Measurements from ENCODE around the gene ERC2.

The ERC2 gene

GRCh38 chr3:55746808-55747413 is 721.4 kb downstream of the ERC2 start:
- no peak for ATAC-seq
- TF ChIP-seq ARNTL (CRISPR knock-in tag; IDR thresholded peaks at IDR 0.05; ENCODE audit: borderline replicate concordance, low read depth): no peak
- TF ChIP-seq PATZ1 (CRISPR knock-in tag; IDR thresholded peaks at IDR 0.05; ENCODE audit: borderline replicate concordance): no peak
- TF ChIP-seq OSR1 (CRISPR knock-in tag; IDR thresholded peaks at IDR 0.05): no peak
- no peak for TF ChIP-seq ZFP3 (CRISPR knock-in tag; IDR thresholded peaks at IDR 0.05)
- no peak for TF ChIP-seq TCF4 (CRISPR knock-in tag; IDR thresholded peaks at IDR 0.05; ENCODE audit: borderline replicate concordance)
- TF ChIP-seq ZFP30 (CRISPR knock-in tag; IDR thresholded peaks at IDR 0.05): no peak
- no peak for TF ChIP-seq CSDC2 (CRISPR knock-in tag; IDR thresholded peaks at IDR 0.05)
- no peak for TF ChIP-seq ZC3H10 (CRISPR knock-in tag; IDR thresholded peaks at IDR 0.05)
- no peak for TF ChIP-seq CSRNP3 (CRISPR knock-in tag; IDR thresholded peaks at IDR 0.05)
- no peak for TF ChIP-seq GLIS3 (CRISPR knock-in tag; IDR thresholded peaks at IDR 0.05)
- no peak for TF ChIP-seq ESRRG (CRISPR knock-in tag; IDR thresholded peaks at IDR 0.05)
- TF ChIP-seq SNAI2 (CRISPR knock-in tag; IDR thresholded peaks at IDR 0.05): no peak
- TF ChIP-seq ZNF565 (CRISPR knock-in tag; conservative IDR thresholded peaks at IDR 0.05; ENCODE audit: low read depth): no peak
- no peak for TF ChIP-seq CREB5 (CRISPR knock-in tag; IDR thresholded peaks at IDR 0.05; ENCODE audit: low read depth)
- no peak for TF ChIP-seq PPARA (CRISPR knock-in tag; IDR thresholded peaks at IDR 0.05; ENCODE audit: borderline replicate concordance)
- TF ChIP-seq ISL1 (CRISPR knock-in tag; IDR thresholded peaks at IDR 0.05): no peak
- TF ChIP-seq BACH2 (CRISPR knock-in tag; IDR thresholded peaks at IDR 0.05; ENCODE audit: borderline replicate concordance): no peak
- TF ChIP-seq TOX (CRISPR knock-in tag; IDR thresholded peaks at IDR 0.05; ENCODE audit: borderline replicate concordance): no peak
- no peak for TF ChIP-seq ZNF8 (CRISPR knock-in tag; IDR thresholded peaks at IDR 0.05)

- TF ChIP-seq ZNF565 (CRISPR knock-in tag; conservative IDR thresholded peaks at IDR 0.05; ENCODE audit: low read depth) (no peak), TOX (CRISPR knock-in tag; IDR thresholded peaks at IDR 0.05; ENCODE audit: borderline replicate concordance) (no peak), ZFP30 (CRISPR knock-in tag; IDR thresholded peaks at IDR 0.05) (no peak), PATZ1 (CRISPR knock-in tag; IDR thresholded peaks at IDR 0.05; ENCODE audit: borderline replicate concordance) (no peak), TSHZ2 (CRISPR knock-in tag; IDR thresholded peaks at IDR 0.05) (no peak), CSDC2 (CRISPR knock-in tag; IDR thresholded peaks at IDR 0.05) (no peak), ZC3H10 (CRISPR knock-in tag; IDR thresholded peaks at IDR 0.05) (no peak), ESRRG (CRISPR knock-in tag; IDR thresholded peaks at IDR 0.05) (no peak), TCF4 (CRISPR knock-in tag; IDR thresholded peaks at IDR 0.05; ENCODE audit: borderline replicate concordance) (no peak), BACH2 (CRISPR knock-in tag; IDR thresholded peaks at IDR 0.05; ENCODE audit: borderline replicate concordance) (no peak), ISL1 (CRISPR knock-in tag; IDR thresholded peaks at IDR 0.05) (no peak), OSR1 (CRISPR knock-in tag; IDR thresholded peaks at IDR 0.05) (no peak), CSRNP3 (CRISPR knock-in tag; IDR thresholded peaks at IDR 0.05) (no peak), RARB (CRISPR knock-in tag; IDR thresholded peaks at IDR 0.05) (no peak), ZFP3 (CRISPR knock-in tag; IDR thresholded peaks at IDR 0.05) (no peak), POU6F1 (CRISPR knock-in tag; IDR thresholded peaks at IDR 0.05; ENCODE audit: borderline replicate concordance, low read depth) (no peak), GLIS3 (CRISPR knock-in tag; IDR thresholded peaks at IDR 0.05) (no peak), ZNF70 (CRISPR knock-in tag; IDR thresholded peaks at IDR 0.05) (no peak), ARNTL (CRISPR knock-in tag; IDR thresholded peaks at IDR 0.05; ENCODE audit: borderline replicate concordance, low read depth) (no peak)
- no peak for ATAC-seq
Observed at GRCh38 chr3:55742832-55743136, 725.5 kb downstream of the ERC2 start.

Data from SK-N-SH treated with all-trans-retinoic acid at 6 μM for 48 hours (cell line).